Subcutaneous adipose tissue (tissue), 4 donors: ENCODE data around the gene ADAMTS12. TPM values are rescaled to one million over a fixed set of nuclear protein-coding genes. Genes with fewer than 3 reads are reported as not detected.

Experiments
- total RNA-seq, 4 donors: library from RNA; depleted of rRNA; stranded (reverse); fragments of >200 nt; gene quantifications; one replicate each; pipeline ENCODE4 v1.1.0, GENCODE V29; 2016
- TF ChIP-seq, protein P1 (sequence below): fragments of 450-650 bp; IDR thresholded peaks from one replicate; pipeline ENCODE4 v1.5.1; 2016; ENCODE audit warnings: low read depth, mild to moderate bottlenecking, control low read depth, antibody characterized with exemption, moderate library complexity

The ADAMTS12 gene
- total RNA-seq, 4 donors from 2014 or later, result 13.8 to 49.4 (median 20.2) TPM

DNA sequence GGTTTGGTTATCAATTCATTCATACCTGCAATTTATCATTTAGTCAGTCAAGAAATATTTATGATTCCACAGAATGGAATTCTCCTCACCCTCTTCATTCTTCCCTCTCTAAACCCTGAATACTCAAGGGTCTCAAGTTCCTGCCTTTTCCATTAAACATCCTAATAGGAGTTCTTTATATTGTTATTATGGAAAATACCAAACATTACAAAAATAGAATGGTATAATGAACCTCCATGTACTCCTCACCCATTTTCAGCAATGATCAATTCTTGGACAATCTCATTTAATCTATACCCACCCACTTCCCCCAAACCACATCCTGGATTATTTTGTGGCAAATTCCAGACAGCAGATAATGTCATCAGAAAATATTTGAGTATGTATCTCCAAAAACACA, 74.5 kb downstream of the ADAMTS12 start:
- TF ChIP-seq, protein P1, sequence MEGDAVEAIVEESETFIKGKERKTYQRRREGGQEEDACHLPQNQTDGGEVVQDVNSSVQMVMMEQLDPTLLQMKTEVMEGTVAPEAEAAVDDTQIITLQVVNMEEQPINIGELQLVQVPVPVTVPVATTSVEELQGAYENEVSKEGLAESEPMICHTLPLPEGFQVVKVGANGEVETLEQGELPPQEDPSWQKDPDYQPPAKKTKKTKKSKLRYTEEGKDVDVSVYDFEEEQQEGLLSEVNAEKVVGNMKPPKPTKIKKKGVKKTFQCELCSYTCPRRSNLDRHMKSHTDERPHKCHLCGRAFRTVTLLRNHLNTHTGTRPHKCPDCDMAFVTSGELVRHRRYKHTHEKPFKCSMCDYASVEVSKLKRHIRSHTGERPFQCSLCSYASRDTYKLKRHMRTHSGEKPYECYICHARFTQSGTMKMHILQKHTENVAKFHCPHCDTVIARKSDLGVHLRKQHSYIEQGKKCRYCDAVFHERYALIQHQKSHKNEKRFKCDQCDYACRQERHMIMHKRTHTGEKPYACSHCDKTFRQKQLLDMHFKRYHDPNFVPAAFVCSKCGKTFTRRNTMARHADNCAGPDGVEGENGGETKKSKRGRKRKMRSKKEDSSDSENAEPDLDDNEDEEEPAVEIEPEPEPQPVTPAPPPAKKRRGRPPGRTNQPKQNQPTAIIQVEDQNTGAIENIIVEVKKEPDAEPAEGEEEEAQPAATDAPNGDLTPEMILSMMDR, result no peak

DNA sequence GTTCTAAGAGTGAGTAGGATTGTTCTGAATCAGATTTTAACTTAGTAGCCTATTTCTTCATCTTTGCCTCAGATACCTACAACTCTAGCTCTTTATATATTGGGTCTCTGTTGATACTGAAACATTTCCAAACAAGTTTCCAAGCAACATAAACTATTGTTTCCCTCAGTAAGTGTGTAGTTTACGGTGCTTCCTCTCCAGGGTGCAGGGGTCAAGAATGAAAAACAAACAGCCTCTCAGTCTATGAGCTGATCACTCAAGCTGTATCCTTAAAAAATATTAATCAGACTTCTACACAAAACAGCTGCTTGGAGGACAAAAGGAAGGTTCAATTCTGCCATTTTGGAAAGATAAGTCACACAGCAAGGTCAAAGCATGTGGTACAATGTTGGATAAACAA, 75.0 kb downstream of the ADAMTS12 start:
- TF ChIP-seq, protein P1, result no peak

- TF ChIP-seq, protein P1, result no peak
Observed at GRCh38 chr5:33812746-33813145, 79.0 kb downstream of the ADAMTS12 start.

DNA sequence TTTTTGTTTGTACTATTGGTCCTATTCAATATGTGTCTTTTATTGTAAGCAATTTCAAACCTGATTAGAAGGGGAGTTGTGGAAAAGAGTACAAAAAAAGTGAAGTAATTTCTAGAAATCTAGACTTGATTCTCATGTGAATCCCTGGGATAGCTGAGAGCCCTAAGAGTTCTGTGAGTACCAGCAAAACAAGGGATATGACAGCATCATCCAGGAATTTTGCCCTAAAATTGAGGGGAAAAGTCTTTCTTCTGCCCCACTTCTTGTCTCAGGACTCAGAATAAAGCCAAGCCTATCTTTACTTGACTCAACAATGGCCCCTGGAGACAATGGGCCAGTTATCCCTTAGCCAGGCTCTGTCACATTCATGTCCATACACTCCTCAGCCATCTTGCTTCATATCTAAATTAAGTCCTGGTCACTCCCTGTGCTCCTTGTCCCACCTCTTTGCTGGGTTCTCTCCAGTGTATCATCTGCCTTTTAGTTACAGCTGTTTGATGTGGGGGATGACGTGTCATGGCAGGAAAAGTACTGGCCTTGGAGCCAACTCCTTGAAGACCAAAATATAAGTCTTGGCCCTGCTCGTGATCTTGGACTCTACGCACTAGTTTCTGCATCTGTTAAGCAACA, 81.2 kb downstream of the ADAMTS12 start:
- TF ChIP-seq, protein P1, result no peak

GRCh38 chr5:33809936-33810335, 81.9 kb downstream of the ADAMTS12 start:
- TF ChIP-seq, protein P1, result no peak

DNA sequence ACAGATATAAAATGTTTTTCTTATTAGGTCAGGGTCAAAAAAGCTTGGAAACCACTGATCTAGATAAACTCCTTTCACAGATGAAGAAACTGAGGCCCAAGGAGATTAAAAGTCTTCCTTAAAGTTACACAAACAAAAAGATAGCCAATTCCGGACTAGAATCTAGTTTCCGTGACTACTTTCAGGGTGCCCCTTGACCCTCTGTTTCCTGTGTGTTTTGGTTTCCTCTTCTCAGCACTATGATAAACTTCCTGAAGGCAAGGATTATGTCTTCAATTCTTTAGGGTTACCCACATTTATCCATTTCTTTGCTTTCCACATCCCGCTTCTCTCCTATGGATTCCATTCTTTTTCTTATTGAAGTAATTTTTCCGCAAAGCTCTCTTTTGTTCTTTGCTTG, 83.1 kb downstream of the ADAMTS12 start:
- TF ChIP-seq, protein P1, result no peak

GRCh38 chr5:33807771-33808170, 84.0 kb downstream of the ADAMTS12 start:
- TF ChIP-seq, protein P1, result no peak
